ENCODE data around the gene AHI1.

AHI1 gene

GRCh38 chr6:135291288-135292076 is 206.1 kb downstream of the AHI1 start:
- no peak for DNase-seq

- no peak for DNase-seq
These were observed 207.7 kb downstream of the AHI1 start for GRCh38 chr6:135289816-135290215.

GRCh38 chr6:135286962-135287538 is 210.5 kb downstream of the AHI1 start:
- no peak for DNase-seq

GRCh38 chr6:135285165-135285564 is 212.4 kb downstream of the AHI1 start:
- DNase-seq = no peak

GRCh38 chr6:135283926-135284325 is 213.6 kb downstream of the AHI1 start:
- no peak for DNase-seq

GRCh38 chr6:135282395-135282794 is 215.1 kb downstream of the AHI1 start:
- DNase-seq = no peak

- DNase-seq = no peak
These were observed 215.6 kb downstream of the AHI1 start for GRCh38 chr6:135281964-135282363.

GRCh38 chr6:135281227-135281626 is 216.3 kb downstream of the AHI1 start:
- DNase-seq = no peak

- no peak for DNase-seq
These were observed 217.0 kb downstream of the AHI1 start for GRCh38 chr6:135280375-135281136.

GRCh38 chr6:135277422-135277821 is 220.1 kb downstream of the AHI1 start:
- no peak for DNase-seq

- DNase-seq = no peak
These were observed 222.8 kb downstream of the AHI1 start for GRCh38 chr6:135274561-135275293.

- DNase-seq = no peak
These were observed 225.9 kb downstream of the AHI1 start for GRCh38 chr6:135271626-135272025.

GRCh38 chr6:135270676-135271536 is 226.6 kb downstream of the AHI1 start:
- peak; percentile 28 for DNase-seq

GRCh38 chr6:135269481-135269891 is 228.1 kb downstream of the AHI1 start:
- no peak for DNase-seq

- DNase-seq = no peak
These were observed 228.8 kb downstream of the AHI1 start for GRCh38 chr6:135268740-135269139.

GRCh38 chr6:135268263-135268662 is 229.3 kb downstream of the AHI1 start:
- no peak for DNase-seq

- no peak for DNase-seq
These were observed 230.5 kb downstream of the AHI1 start for GRCh38 chr6:135267085-135267484.

- no peak for DNase-seq
These were observed 230.9 kb downstream of the AHI1 start for GRCh38 chr6:135266675-135267074.

GRCh38 chr6:135265278-135265677 is 232.3 kb downstream of the AHI1 start:
- DNase-seq = no peak

GRCh38 chr6:135261872-135262725 is 235.4 kb downstream of the AHI1 start:
- no peak for DNase-seq

- DNase-seq = no peak
These were observed 236.9 kb downstream of the AHI1 start for GRCh38 chr6:135260612-135261011.

Measured in right kidney (tissue), 1 donor.